ENCODE measurements around the gene ZNF808.

DNA sequence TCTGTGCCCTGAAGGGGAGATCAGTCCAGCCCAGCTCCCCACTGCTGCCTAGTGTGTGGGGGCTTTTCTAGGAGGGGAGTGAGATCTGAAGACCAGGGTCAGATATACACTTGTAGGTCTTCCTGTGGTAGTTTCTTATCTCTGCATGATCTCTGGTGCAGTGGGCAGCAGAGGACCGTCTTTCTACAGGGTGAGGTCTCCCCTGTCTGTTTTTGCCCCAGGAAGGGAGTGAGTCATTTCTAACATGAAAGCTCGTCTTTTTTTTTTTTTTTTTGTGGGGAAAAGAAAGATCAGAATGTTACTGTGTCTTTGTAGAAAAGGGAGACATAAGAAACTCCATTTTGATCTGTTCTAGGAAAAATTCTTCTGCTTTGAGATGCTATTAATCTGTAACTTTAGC lies 8.8 kb upstream of the ZNF808 start:
- TF ChIP-seq, protein P1, sequence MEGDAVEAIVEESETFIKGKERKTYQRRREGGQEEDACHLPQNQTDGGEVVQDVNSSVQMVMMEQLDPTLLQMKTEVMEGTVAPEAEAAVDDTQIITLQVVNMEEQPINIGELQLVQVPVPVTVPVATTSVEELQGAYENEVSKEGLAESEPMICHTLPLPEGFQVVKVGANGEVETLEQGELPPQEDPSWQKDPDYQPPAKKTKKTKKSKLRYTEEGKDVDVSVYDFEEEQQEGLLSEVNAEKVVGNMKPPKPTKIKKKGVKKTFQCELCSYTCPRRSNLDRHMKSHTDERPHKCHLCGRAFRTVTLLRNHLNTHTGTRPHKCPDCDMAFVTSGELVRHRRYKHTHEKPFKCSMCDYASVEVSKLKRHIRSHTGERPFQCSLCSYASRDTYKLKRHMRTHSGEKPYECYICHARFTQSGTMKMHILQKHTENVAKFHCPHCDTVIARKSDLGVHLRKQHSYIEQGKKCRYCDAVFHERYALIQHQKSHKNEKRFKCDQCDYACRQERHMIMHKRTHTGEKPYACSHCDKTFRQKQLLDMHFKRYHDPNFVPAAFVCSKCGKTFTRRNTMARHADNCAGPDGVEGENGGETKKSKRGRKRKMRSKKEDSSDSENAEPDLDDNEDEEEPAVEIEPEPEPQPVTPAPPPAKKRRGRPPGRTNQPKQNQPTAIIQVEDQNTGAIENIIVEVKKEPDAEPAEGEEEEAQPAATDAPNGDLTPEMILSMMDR (IDR thresholded peaks at IDR 0.05; ENCODE audit: low read depth, low read length, poor library complexity, severe bottlenecking) = no peak
- no peak for TF ChIP-seq EZH2phosphoT487 (IDR thresholded peaks at IDR 0.05; ENCODE audit: borderline replicate concordance, low read length)

All from DOHH2 (cell line).